Endothelial cell of umbilical vein (primary cell): ENCODE results near the gene TRPM5. TPM values are rescaled to one million over a fixed set of nuclear protein-coding genes. Genes with fewer than 3 reads are reported as not detected.

ENCODE experiments used
- BruUV-seq: library from RNA; stranded (reverse); fragments of 400-500 nt; replicated peaks from 2 replicates; lab custom pipeline; 2021; lab: Mats Ljungman, UMichigan
- CTCF ChIA-PET: fragments of 300-600, 350-600 bp; sonication (Branson Sonifier 250); formaldehyde crosslinking; loops from one replicate; lab custom pipeline; 2021; ENCODE audit warnings: antibody characterized with exemption, inconsistent platforms; lab: Charles Lee
- POLR2A ChIA-PET: fragments of 300-600, 350-600 bp; sonication (Branson Sonifier 250); formaldehyde crosslinking; loops from one replicate; lab custom pipeline; 2021; ENCODE audit warnings: antibody characterized with exemption, inconsistent platforms; lab: Charles Lee
- DNase-seq: peaks from one replicate; pipeline ENCODE4 v3.0.0-alpha.2; 2011; ENCODE audit warnings: low read depth, low spot score
- FAIRE-seq: peaks from 2 replicates; lab custom pipeline; 2011; peaks lifted over from hg19 to GRCh38; lab: Jason Lieb, UNC
- H2AFZ ChIP-seq: 2 replicates; pipeline ENCODE4 v1.6.0; 2012; ENCODE audit warnings: low read depth, low read length, control low read depth, inconsistent platforms
- H3K27ac ChIP-seq: 2 replicates; pipeline ENCODE4 v1.5.1; 2011; ENCODE audit warnings: low read depth, mild to moderate bottlenecking, control low read depth, low read length, moderate library complexity; ENCODE audit not compliant: insufficient read depth
- H3K27me3 ChIP-seq, 2 experiments: 2 replicates each; pipeline versions ENCODE4 v1.6.0 to v1.6.1; 2011; ENCODE audit warnings: low read length in 2 of 2, mixed read lengths in 1 of 2; ENCODE audit not compliant: control insufficient read depth in 2 of 2, insufficient read depth in 2 of 2
- H3K36me3 ChIP-seq, 2 experiments: 2 replicates in 1 of 2; 3 replicates in 1 of 2; pipeline ENCODE4 v1.5.1; 2011; ENCODE audit warnings: low read length in 2 of 2, mild to moderate bottlenecking in 1 of 2, moderate library complexity in 1 of 2; ENCODE audit not compliant: control insufficient read depth in 2 of 2, insufficient read depth in 2 of 2; ENCODE audit errors: extremely low read depth in 1 of 2
- H3K4me1 ChIP-seq: 3 replicates; pipeline ENCODE4 v1.5.1; 2011; ENCODE audit warnings: mild to moderate bottlenecking, low read length; ENCODE audit not compliant: control insufficient read depth, insufficient read depth; ENCODE audit errors: extremely low read depth
- H3K4me2 ChIP-seq: 2 replicates; pipeline ENCODE4 v1.6.1; 2011; ENCODE audit warnings: low read length, control low read depth, mixed read lengths; ENCODE audit not compliant: insufficient read depth
- H3K4me3 ChIP-seq, 3 experiments: fragments of 200-600 bp in 1 of 3; sonication (generic), shearing (Covaris generic) in 1 of 3; replicated peaks in 1 of 3; 2 replicates each; pipeline ENCODE4 v1.5.1; 2011 to 2016; ENCODE audit warnings: control low read depth in 3 of 3, low read length in 3 of 3, mild to moderate bottlenecking in 2 of 3, inconsistent platforms in 1 of 3, low read depth in 1 of 3, moderate library complexity in 1 of 3; ENCODE audit not compliant: insufficient read depth in 1 of 3
- H3K79me2 ChIP-seq: 2 replicates; pipeline ENCODE4 v1.6.0; 2012; ENCODE audit warnings: low read length, inconsistent platforms; ENCODE audit not compliant: control insufficient read depth, insufficient read depth
- H3K9ac ChIP-seq: replicated peaks from 2 replicates; pipeline ENCODE3; 2011; ENCODE audit warnings: low read length, control low read depth; ENCODE audit not compliant: insufficient read depth; ENCODE audit errors: extremely low read depth
- H3K9me1 ChIP-seq: replicated peaks from 3 replicates; pipeline ENCODE4 v1.6.0; 2011; ENCODE audit warnings: mild to moderate bottlenecking, low read length; ENCODE audit not compliant: control insufficient read depth, insufficient read depth; ENCODE audit errors: extremely low read depth
- H3K9me3 ChIP-seq: replicated peaks from 2 replicates; pipeline ENCODE4 v1.5.1; 2012; ENCODE audit warnings: low read length, inconsistent platforms; ENCODE audit not compliant: control insufficient read depth, insufficient read depth
- H4K20me1 ChIP-seq: replicated peaks from 2 replicates; pipeline ENCODE3; 2011; ENCODE audit warnings: mild to moderate bottlenecking, low read length; ENCODE audit not compliant: control insufficient read depth, insufficient read depth; ENCODE audit errors: extremely low read depth
- CTCF ChIP-seq, 2 donors: IDR thresholded peaks; 1 replicate in 1 of 2; 2 replicates in 1 of 2; pipeline ENCODE4 v1.5.1; 2011; ENCODE audit warnings: low read length in 2 of 2, mild to moderate bottlenecking in 2 of 2, moderate library complexity in 2 of 2, control low read depth in 1 of 2, inconsistent platforms in 1 of 2, low read depth in 1 of 2; ENCODE audit not compliant: insufficient read depth in 1 of 2; ENCODE audit errors: extremely low read depth in 1 of 2
- EZH2 ChIP-seq: IDR thresholded peaks from 2 replicates; pipeline ENCODE4 v1.6.1; 2012; ENCODE audit warnings: borderline replicate concordance, low read depth, mild to moderate bottlenecking, moderate library complexity, low read length, inconsistent platforms; ENCODE audit not compliant: severe bottlenecking
- FOS ChIP-seq: IDR thresholded peaks from 2 replicates; pipeline ENCODE4 v1.6.1; 2011; ENCODE audit warnings: mild to moderate bottlenecking, low read length, moderate library complexity, borderline replicate concordance; ENCODE audit not compliant: insufficient read depth
- GATA2 ChIP-seq: IDR thresholded peaks from 2 replicates; pipeline ENCODE4 v1.7.0; 2011; ENCODE audit warnings: low read depth, mild to moderate bottlenecking, moderate library complexity, mixed read lengths, low read length; ENCODE audit not compliant: insufficient read length, insufficient read depth
- JUN ChIP-seq: IDR thresholded peaks from 2 replicates; pipeline ENCODE4 v1.6.1; 2011; ENCODE audit warnings: borderline replicate concordance, low read depth; ENCODE audit not compliant: insufficient read length, insufficient read depth
- MAX ChIP-seq: IDR thresholded peaks from 2 replicates; pipeline ENCODE4 v1.6.1; 2011; ENCODE audit not compliant: insufficient read depth, insufficient read length
- MYC ChIP-seq: IDR thresholded peaks from one replicate; pipeline ENCODE4 v1.6.1; 2011; ENCODE audit warnings: mild to moderate bottlenecking, low read depth, low read length
- POLR2A ChIP-seq: IDR thresholded peaks from 2 replicates; pipeline ENCODE4 v1.6.1; 2012; ENCODE audit warnings: low read depth, mild to moderate bottlenecking, control low read depth, low read length
- POLR2AphosphoS5 ChIP-seq: IDR thresholded peaks from 2 replicates; pipeline ENCODE4 v1.6.1; 2012; ENCODE audit warnings: low read depth, mild to moderate bottlenecking, control low read depth, low read length, moderate library complexity; ENCODE audit not compliant: insufficient read depth
- dilution Hi-C: fragments of 300-500 bp; cut with MboI; formaldehyde crosslinking; loops from one replicate; pipeline ENCODE4 v1.15.0; 2019; ENCODE audit warnings: low sequenced_read_pairs; ENCODE audit not compliant: extremely low pct_ligation_motif_present
- intact Hi-C: fragments of 100-400 bp; cut with micrococcal nuclease; formaldehyde crosslinking; loops from one replicate; pipeline ENCODE4 v1.10.0; 2022
- polyA plus RNA-seq, 4 experiments: library from polyadenylated mRNA; depleted of rRNA in 3 of 4; stranded (reverse) in 3 of 4; unstranded in 1 of 4; fragments of >200 nt; gene quantifications; 2 replicates each; pipeline versions ENCODE4 v1.2.1 to v1.2.3, GENCODE V29; 2011 to 2012; ENCODE audit warnings: missing spikeins in 1 of 4
- total RNA-seq: library from RNA; stranded (reverse); gene quantifications from 2 replicates; pipeline ENCODE4 v1.2.3, GENCODE V29; 2021

The TRPM5 gene
- total and polyA plus RNA-seq, 2 donors (not counting 3 experiments of a cell fraction or from before 2014, with no cell fraction given): not detected

- TF ChIP-seq JUN (no peak), MYC (no peak), POLR2A (no peak), EZH2 (no peak), FOS (no peak), CTCF (IDR thresholded peaks at IDR 0.05; ENCODE audit: extremely low read depth in 1 of 2, insufficient read depth in 1 of 2, low read depth in 1 of 2, low read length in 2 of 2) (no peak), POLR2AphosphoS5 (no peak), GATA2 (no peak), MAX (no peak)
- no peaks in the 10 kb centered on the region for H3K36me3 ChIP-seq
- no peak overlapping the region for H3K27ac ChIP-seq
- intact Hi-C loops (no loop called here), dilution Hi-C loops (no loop called here)
- DNase-seq (no peak), FAIRE-seq (no peak)
- H3K4me1 ChIP-seq: no peaks in the 10 kb centered on the region
- no peaks in the 10 kb centered on the region for H3K27me3 ChIP-seq
- H4K20me1 ChIP-seq: no peaks in the 10 kb centered on the region
- CTCF ChIA-PET: no interaction called here
- H3K4me3 ChIP-seq: no peak overlapping the region
- no peaks in the 10 kb centered on the region for H3K9me1 ChIP-seq
- POLR2A ChIA-PET: interaction anchor here (0.7 kb wide), 1 partner anchor 291 kb away, joined by 4 read pairs; no protein-coding TSS in a partner anchor
- H2AFZ ChIP-seq: no peak overlapping the region
- no peak overlapping the region for H3K4me2 ChIP-seq
- no peaks in the 10 kb centered on the region for H3K79me2 ChIP-seq
- H3K9ac ChIP-seq: no peak overlapping the region
- BruUV-seq: no TSS peak
- H3K9me3 ChIP-seq: no peaks in the 10 kb centered on the region
Observed at GRCh38 chr11:2468363-2469235, 24.3 kb upstream of the TRPM5 start.
